GM13976 (cell line): ENCODE measurements around the gene ZMYND11.

Experiments used
- DNase-seq: peaks from one replicate; pipeline ENCODE4 v3.0.0; 2012; ENCODE audit warnings: low spot score
- in situ Hi-C: fragments of 300-500 bp; cut with MboI; formaldehyde crosslinking; loops from one replicate; pipeline ENCODE4 v1.12.0; 2022; ENCODE audit warnings: low sequenced_read_pairs, mixed read lengths, inconsistent platforms; ENCODE audit not compliant: unreplicated experiment
- TF ChIP-seq, protein P1 (sequence below): IDR thresholded peaks from 2 replicates; pipeline ENCODE4 v1.5.1; 2012; ENCODE audit warnings: borderline replicate concordance, mild to moderate bottlenecking; ENCODE audit not compliant: insufficient read depth; ENCODE audit errors: extremely low read depth, missing control alignments, control extremely low read depth

Gene ZMYND11

DNA sequence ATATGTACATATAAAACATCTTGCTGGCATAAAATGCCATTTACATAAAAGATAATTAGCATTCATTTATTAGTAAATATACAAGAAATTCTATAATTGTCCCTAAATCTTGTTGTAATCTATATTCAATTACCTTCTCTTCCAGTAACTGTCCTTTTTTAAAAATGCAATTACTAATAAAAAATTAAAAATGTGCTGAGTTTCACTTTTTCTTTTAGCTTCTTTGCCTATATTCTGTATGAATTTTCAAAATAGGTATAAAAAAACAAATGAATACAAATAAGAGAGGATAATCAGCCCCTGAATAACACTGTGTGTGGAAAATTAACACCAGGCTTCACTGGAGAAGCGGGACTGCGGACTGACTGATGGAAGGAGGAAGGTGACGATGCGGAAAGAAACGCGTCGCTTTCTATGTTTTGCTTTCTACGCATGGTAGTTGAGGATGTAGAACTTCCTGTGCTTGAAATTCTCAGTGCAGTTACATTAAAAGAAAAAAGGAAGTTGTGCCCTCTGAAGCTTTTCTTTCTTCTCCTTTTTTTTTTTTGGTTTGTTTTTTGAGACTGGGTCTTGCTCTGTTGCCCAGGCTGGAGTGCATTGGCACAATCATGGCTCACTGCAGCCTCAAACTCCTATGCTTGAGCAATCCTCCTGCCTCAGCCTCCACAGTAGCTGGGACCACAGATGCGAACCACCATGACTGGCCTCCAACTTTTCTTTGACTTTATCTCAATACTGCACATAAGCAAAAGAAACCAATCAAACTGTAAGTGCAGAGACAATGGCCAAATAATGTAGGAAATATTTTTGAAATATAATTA, 7.4 kb upstream of the ZMYND11 start:
- peak; percentile 57 for DNase-seq
- in situ Hi-C loops, result no loop called here
- TF ChIP-seq, protein P1, sequence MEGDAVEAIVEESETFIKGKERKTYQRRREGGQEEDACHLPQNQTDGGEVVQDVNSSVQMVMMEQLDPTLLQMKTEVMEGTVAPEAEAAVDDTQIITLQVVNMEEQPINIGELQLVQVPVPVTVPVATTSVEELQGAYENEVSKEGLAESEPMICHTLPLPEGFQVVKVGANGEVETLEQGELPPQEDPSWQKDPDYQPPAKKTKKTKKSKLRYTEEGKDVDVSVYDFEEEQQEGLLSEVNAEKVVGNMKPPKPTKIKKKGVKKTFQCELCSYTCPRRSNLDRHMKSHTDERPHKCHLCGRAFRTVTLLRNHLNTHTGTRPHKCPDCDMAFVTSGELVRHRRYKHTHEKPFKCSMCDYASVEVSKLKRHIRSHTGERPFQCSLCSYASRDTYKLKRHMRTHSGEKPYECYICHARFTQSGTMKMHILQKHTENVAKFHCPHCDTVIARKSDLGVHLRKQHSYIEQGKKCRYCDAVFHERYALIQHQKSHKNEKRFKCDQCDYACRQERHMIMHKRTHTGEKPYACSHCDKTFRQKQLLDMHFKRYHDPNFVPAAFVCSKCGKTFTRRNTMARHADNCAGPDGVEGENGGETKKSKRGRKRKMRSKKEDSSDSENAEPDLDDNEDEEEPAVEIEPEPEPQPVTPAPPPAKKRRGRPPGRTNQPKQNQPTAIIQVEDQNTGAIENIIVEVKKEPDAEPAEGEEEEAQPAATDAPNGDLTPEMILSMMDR, result no peak

DNA sequence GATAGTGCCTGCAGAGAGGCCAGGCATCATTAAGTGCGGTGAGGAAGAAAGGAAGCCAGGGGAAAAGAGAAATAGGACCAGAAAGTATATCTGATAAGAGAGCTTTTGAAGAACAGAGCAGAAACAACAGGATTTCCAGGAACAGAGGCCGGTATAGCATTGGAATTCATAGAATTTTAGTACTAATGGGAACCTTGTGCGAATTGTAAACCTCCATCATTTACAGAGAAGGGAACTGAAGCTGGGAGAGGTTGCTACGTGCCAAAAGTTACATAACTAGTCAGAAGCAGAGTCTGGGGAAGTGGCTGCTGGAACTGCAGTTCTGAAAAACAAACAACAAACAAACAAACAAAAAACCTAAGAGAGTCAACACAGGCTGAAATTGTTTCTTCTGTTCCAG, 5.4 kb upstream of the ZMYND11 start:
- no peak for DNase-seq
- TF ChIP-seq, protein P1, result no peak
- in situ Hi-C loops, result no loop called here

DNA sequence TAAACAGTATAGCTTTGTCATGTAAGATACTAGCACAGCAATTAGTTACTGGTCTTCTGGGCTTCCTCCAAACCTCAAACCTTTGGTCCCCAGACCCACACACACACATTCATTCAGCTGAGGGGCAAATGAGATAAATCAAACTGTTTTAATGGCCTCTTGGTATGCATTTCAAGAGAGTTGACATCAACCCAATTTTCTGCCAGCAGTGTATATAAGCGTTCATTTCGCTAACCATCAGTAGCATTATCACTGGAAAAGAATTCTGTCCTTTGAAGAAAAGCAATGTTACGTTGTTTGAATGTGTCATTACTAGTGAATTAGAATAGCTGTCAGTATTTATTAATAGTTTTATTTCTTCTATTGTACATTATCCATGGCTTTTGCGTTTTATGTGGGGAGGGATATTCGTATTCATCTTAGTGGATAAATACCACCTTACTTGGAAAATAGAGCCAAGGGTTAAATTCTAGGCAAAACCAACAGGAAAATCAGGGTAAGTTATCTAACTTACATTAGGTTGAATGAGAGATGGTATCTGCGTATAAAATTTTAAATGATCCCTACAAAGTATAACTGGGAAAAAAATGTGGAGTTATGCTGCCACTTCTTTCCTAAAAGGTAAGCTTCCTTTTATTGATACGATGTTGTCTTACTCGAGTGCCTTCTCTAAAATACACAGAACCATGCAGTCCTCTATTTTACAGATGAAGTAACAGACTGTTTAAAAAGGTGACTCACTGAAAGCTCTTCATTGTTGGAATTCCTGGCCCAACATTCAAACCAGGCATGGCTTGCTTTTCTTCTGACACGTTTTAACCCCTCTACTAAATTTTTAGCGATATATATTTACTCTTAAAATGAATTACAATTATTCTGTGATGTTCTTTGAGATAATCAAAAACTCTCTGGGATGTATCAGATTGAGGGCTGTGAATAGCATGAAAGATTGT, 2.0 kb upstream of the ZMYND11 start:
- no peak for DNase-seq
- TF ChIP-seq, protein P1, result no peak
- in situ Hi-C loops, result no loop called here

DNA sequence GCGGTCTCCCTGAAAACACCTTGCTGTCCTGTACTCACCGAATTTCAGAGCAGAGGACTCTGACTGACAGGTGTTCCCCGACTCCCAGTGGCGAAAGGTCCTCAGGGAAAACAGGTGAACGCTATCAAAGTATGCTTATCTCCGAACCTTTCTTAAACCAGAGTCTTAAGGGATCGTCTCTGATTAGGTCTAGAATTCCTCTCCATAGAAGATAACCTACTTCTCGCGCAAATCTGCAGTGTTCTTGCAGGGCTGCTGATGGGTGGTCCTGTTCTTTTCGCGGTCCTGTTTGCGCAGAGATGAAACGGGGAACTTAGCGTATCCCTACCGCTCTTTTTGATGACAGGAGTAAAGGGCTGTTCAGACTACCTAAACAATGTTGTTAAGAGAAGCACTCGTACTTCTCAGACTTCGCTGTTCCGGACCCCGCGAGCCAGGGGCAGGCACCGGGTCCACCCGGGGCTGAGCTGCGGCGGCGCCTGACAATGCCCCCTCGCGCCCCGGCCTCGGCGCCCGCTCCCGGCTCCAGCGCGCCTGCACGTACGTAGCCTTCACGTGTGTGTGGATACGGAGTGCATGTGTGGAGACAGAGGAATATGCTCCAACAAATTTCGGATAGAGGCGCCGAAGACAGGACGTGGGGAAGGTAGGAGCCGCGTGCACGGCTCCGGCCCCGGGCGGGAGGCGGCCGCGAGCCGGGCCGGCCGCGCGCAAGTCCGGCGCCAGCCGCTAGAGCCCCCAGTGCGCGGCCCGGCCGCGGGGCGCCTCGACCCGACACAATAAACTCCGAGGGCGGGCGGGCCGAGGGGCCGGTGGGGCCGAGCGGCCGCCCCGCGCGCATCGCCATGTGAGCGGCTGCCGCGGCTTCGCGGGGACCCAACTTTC, 766 bp upstream of the ZMYND11 start:
- DNase-seq, result peak; percentile 74
- TF ChIP-seq, protein P1, result no peak
- in situ Hi-C loops, result no loop called here

DNA sequence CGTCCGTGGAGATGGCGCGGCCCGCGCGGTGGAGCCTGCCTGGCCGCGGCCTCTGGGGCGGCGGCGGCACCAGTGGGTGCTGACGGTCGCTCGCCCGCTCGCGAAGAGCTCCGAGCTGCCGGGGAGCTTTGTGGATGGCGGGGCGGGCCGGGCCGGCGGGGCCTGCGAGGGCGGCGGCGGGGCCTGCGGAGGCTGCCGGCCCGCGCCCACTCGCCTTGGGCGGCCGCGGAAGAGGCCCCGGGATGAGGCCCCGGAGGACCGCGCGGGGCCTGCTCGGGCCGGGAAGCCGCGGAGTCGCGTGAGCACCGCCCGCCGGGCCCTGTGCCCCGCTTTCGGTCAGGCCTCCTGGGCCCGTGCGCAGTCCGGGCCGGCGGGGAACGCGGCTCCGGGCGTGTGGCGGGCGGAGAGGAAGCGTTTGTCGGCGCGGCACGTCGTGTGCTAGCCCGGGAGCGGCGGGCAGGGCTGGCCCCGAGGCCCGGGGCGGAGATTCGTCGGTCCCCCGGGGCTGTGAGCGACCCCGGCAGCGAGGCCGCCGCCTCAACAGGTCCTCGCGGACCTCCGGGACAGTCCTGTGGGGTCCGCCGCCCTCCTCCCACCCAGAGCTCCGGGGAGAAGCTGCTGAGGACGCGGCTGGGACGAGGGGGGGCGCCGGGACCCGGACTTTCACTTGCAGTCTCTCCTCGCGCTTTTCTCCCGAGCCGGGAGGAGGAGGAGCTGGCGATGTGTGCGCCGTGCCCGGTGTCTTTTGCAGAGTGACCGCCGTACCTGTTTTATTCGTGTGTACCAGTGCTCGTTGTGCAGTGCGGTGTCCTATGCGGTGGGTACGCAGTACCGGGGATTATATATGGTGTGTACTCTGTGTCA, 578 bp downstream of the ZMYND11 start:
- DNase-seq, result peak; percentile 63
- TF ChIP-seq, protein P1, result no peak
- in situ Hi-C loops, result no loop called here
